Heart right ventricle (tissue), 16 donors: ENCODE results near the gene SFXN2. TPM values are rescaled to one million over a fixed set of nuclear protein-coding genes. Genes with fewer than 3 reads are reported as not detected.
"Not testable (repeated sequence)": the region's sequence is repeated elsewhere in the genome, so short reads cannot be mapped to it uniquely, and the experiment has no call there.

Experiments used
- ATAC-seq, 8 donors: fragments of 200-7000 bp; cut with Tn5 transposase; one replicate each; pipeline ENCODE4 v1.9.1; 2020; ENCODE audit warnings: mild to moderate bottlenecking in 8 of 8, moderate library complexity in 8 of 8, moderate number of reproducible peaks in 1 of 8
- DNase-seq, 2 donors: peaks; one replicate each; pipeline ENCODE4 v3.0.0-alpha.2; 2020
- H3K27ac ChIP-seq, 10 donors: fragments of 200-600 bp; sonication (generic) in 2 of 10; one replicate each; pipeline versions ENCODE4 v1.5.0 to v1.8.0; 2020 to 2022; ENCODE audit warnings: mild to moderate bottlenecking in 3 of 10
- H3K27me3 ChIP-seq, 7 donors: fragments of 200-600 bp; one replicate each; pipeline ENCODE4 v1.8.0; 2021 to 2022; ENCODE audit warnings: mild to moderate bottlenecking in 2 of 7
- H3K36me3 ChIP-seq, 9 donors: fragments of 200-600 bp; sonication (generic) in 1 of 9; one replicate each; pipeline versions ENCODE4 v1.5.0 to v1.8.0; 2020 to 2022; ENCODE audit warnings: mild to moderate bottlenecking in 2 of 9
- H3K4me1 ChIP-seq, 9 donors: fragments of 200-600 bp; sonication (generic) in 1 of 9; one replicate each; pipeline versions ENCODE4 v1.5.0 to v1.8.0; 2020 to 2022; ENCODE audit warnings: mild to moderate bottlenecking in 4 of 9
- H3K4me3 ChIP-seq, 10 donors: fragments of 200-600 bp; sonication (generic) in 2 of 10; one replicate each; pipeline versions ENCODE4 v1.5.0 to v1.8.0; 2020 to 2022; ENCODE audit warnings: mild to moderate bottlenecking in 7 of 10, moderate library complexity in 2 of 10
- H3K9me3 ChIP-seq, 11 donors: fragments of 200-600 bp in 10 of 11; sonication (generic) in 2 of 11; one replicate each; pipeline versions ENCODE4 v1.5.0 to v1.8.0; 2013 to 2022; ENCODE audit warnings: mild to moderate bottlenecking in 2 of 11, control low read depth in 1 of 11, moderate library complexity in 1 of 11
- WGBS, 2 donors: extraction: QIAGEN DNeasy Blood & Tissue Kit; methylation state at CpG; one replicate each; pipeline ENCODE4 v1.1.7; 2013; ENCODE audit warnings: inconsistent platforms in 1 of 2; 5-methylcytosine and 5-hydroxymethylcytosine counted together
- intact Hi-C, 10 donors: fragments of 100-400 bp; cut with DNase I; formaldehyde crosslinking; loops; one replicate each; pipeline versions ENCODE4 v1.11.1 to v1.14.2; 2022
- polyA plus RNA-seq, 2 donors: library from polyadenylated mRNA; stranded (reverse); fragments of 200-250 nt; gene quantifications; one replicate each; pipeline ENCODE4 v1.2.3, GENCODE V29; 2013
- total RNA-seq, 10 donors: library from RNA; stranded (reverse); fragmentation: NEBNext Ultra II Directional in 3 of 10; extraction: Animal tissue kit (Norgen Biotek cat#: 25700) in 3 of 10; gene quantifications; one replicate each; pipeline versions ENCODE4 v1.2.1 to v1.2.4, GENCODE V29; 2021 to 2023
- TF ChIP-seq, protein P1 (sequence below), 9 donors: fragments of 200-600 bp; sonication (generic) in 2 of 9; IDR thresholded peaks; one replicate each; pipeline versions ENCODE4 v1.5.0 to v1.8.0; 2021 to 2022; ENCODE audit warnings: antibody characterized with exemption in 9 of 9, mild to moderate bottlenecking in 5 of 9, moderate library complexity in 1 of 9
- donor health status: Arrhythmogenic right ventricular cardiomyopathy.
- donor health status: ischemic (EF 13 %, LVEDD 7.1; RV severe dilation, severe dysfunction).
- donor health status: healthy with polysubstance abuse.
- donor health status: DM: no; HTN: yes; CAD: no.
- donor health status: DM: no; HTN: no; CAD: no.
- donor health status: ischemic (EF 25% LVEDD 6.9; RV normal size, moderate dysfunction).
- donor health status: ischemic (EF 25% LVEDD 5.7; RV mildly dilated, moderate dysfunction).
- donor health status: healthy.
- donor health status: DM: yes; HTN: yes; CAD: no.
- donor health status: Ischemic cardiomyopathy.
- donor health status: ischemic (EF 35%, LVEDD 5.7; RV mildly dilated, moderate dysfunction).
- donor health status: nonischemic (EF 11% LVEDD 7.7; RV severe dilation, severe dysfunction).
- donor health status: DM: yes; HTN: yes; CAD: no.
- donor health status: PGD.
- donor health status: ischemic (EF 29% LVEDD 5.4; RV normal size, mild dysfunction).
- donor health status: nonischemic (EF 23%, LVEDD 6.1; RV moderate dilation, normal function).

SFXN2 gene
- total and polyA plus RNA-seq, 12 donors, result 0.89 to 4.5 (median 2.5) TPM

DNA sequence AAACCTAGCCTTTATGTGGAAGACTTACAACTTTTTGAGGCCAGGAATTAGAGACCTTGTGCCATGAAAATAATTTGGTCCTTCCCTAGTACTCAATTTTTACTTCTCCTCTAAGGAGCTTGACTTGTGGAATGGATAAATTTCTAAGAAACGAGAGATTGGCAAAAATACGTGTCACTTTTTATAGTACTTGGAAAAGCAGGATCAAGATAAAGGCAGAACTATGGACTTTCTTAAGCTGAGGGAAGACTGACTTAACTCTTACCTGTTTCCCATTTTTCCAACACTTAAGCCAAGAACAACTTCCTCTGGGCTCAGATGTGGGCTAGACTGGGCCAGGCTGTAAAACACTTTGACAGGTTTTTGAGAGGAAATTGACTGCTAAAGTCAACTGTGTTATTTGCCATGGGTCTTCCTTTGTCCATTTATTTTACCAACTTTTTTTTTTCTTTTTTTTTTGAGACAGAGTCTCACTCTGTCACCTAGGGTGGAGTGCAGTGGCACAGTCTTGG lies 27.3 kb downstream of the SFXN2 start:
- TF ChIP-seq, protein P1, sequence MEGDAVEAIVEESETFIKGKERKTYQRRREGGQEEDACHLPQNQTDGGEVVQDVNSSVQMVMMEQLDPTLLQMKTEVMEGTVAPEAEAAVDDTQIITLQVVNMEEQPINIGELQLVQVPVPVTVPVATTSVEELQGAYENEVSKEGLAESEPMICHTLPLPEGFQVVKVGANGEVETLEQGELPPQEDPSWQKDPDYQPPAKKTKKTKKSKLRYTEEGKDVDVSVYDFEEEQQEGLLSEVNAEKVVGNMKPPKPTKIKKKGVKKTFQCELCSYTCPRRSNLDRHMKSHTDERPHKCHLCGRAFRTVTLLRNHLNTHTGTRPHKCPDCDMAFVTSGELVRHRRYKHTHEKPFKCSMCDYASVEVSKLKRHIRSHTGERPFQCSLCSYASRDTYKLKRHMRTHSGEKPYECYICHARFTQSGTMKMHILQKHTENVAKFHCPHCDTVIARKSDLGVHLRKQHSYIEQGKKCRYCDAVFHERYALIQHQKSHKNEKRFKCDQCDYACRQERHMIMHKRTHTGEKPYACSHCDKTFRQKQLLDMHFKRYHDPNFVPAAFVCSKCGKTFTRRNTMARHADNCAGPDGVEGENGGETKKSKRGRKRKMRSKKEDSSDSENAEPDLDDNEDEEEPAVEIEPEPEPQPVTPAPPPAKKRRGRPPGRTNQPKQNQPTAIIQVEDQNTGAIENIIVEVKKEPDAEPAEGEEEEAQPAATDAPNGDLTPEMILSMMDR (IDR thresholded peaks at IDR 0.05), result no peak

GRCh38 chr10:102742313-102742712 lies 27.9 kb downstream of the SFXN2 start:
- WGBS, 2 donors, result 80 to 87% methylated on average over 5 of the region's 5 CpGs
- DNase-seq, H3K27me3 ChIP-seq, H3K9me3 ChIP-seq, ATAC-seq, H3K4me3 ChIP-seq: not testable (repeated sequence)
- H3K36me3 ChIP-seq, result peaks cover 0 to 12% (median 0%) of the 10 kb centered on the region in 9 donors
- peaks cover 0 to 62% (median 32%) of the 10 kb centered on the region in 9 donors for H3K4me1 ChIP-seq
- intact Hi-C loops, result loop anchor here in 5 of 10 donors (5.0 to 10.0 kb wide), 3 partner anchors 35 to 75 kb away; no protein-coding TSS in a partner anchor
- peak overlapping the region in 1 of 10 donors; percentile 0 for H3K27ac ChIP-seq

More for the DNA sequence above, 27.3 kb downstream of the SFXN2 start:
- Histone ChIP-seq H3K4me3 (no peak overlapping the region), H3K36me3 (peaks cover 0 to 8% (median 0%) of the 10 kb centered on the region in 9 donors), H3K27me3 (no peaks in the 10 kb centered on the region), H3K4me1 (peaks cover 0 to 61% (median 30%) of the 10 kb centered on the region in 9 donors), H3K27ac (peak overlapping the region in 1 of 10 donors; percentile 0), H3K9me3 (no peaks in the 10 kb centered on the region)
- intact Hi-C loops, result loop anchor here in 5 of 10 donors (5.0 to 10.0 kb wide), 3 partner anchors 36 to 76 kb away; no protein-coding TSS in a partner anchor
- ATAC-seq, result no peak
- no peak for DNase-seq
- WGBS, 2 donors, result 65 to 79% methylated on average over 2 of the region's 2 CpGs

- H3K4me1 ChIP-seq, result peaks cover 0 to 59% (median 32%) of the 10 kb centered on the region in 9 donors
- peak overlapping the region in 4 of 10 donors; percentile 27 to 98 (median 46) for H3K27ac ChIP-seq
These were observed 28.7 kb downstream of the SFXN2 start for GRCh38 chr10:102743078-102743587.

GRCh38 chr10:102743588-102744373 lies 29.3 kb downstream of the SFXN2 start, which contains the start of gene WBP1L:
WBP1L (plus strand) TSS chr10:102743948; CDS start chr10:102744054, 106 bp downstream.
- H3K36me3 ChIP-seq, result peaks cover 0 to 10% (median 0%) of the 10 kb centered on the region in 9 donors
- peaks cover 0 to 58% (median 32%) of the 10 kb centered on the region in 9 donors for H3K4me1 ChIP-seq
- peak within 1 kb of the TSS; percentile 79 to 98 (median 94) for H3K27ac ChIP-seq
- intact Hi-C loops, result loop anchor here in 5 of 10 donors (5.0 to 10.0 kb wide), 3 partner anchors 34 to 74 kb away; no protein-coding TSS in a partner anchor
- DNase-seq, result peak; percentile 93 to 99
- H3K9me3 ChIP-seq, result no peaks in the 10 kb centered on the region
- H3K27me3 ChIP-seq, result no peaks in the 10 kb centered on the region
- peak within 1 kb of the TSS; percentile 83 to 99 (median 96) for H3K4me3 ChIP-seq
- WGBS, 2 donors, result 0 to 1% methylated on average over 37 of the region's 37 CpGs
- peak; percentile 96 to 98 (median 98) for ATAC-seq
- TF ChIP-seq, protein P1 (IDR thresholded peaks at IDR 0.05), result no peak

More at GRCh38 chr10:102743078-102743587, 28.7 kb downstream of the SFXN2 start:
- Histone ChIP-seq H3K27me3 (no peaks in the 10 kb centered on the region), H3K9me3 (no peaks in the 10 kb centered on the region), H3K4me3 (peak overlapping the region in 7 of 10 donors; percentile 34 to 97 (median 95)), H3K36me3 (peaks cover 0 to 10% (median 0%) of the 10 kb centered on the region in 9 donors)
- intact Hi-C loops, result loop anchor here in 5 of 10 donors (5.0 to 10.0 kb wide), 3 partner anchors 34 to 74 kb away; no protein-coding TSS in a partner anchor
- ATAC-seq (no peak), DNase-seq (no peak)
- WGBS, 2 donors, result 27 to 29% methylated on average over 7 of the region's 7 CpGs
- TF ChIP-seq, protein P1 (IDR thresholded peaks at IDR 0.05), result no peak
